GM19099 (cell line): ENCODE results near the gene SLC28A3.

Source experiments
- POLR2A ChIP-seq: IDR thresholded peaks from 3 replicates; pipeline ENCODE4 v1.6.1; 2011; ENCODE audit warnings: low read depth; ENCODE audit not compliant: insufficient read length; ENCODE audit errors: extremely low read depth

The SLC28A3 gene

GRCh38 chr9:84354035-84354434 lies 13.5 kb upstream of the SLC28A3 start:
- TF ChIP-seq POLR2A = no peak

GRCh38 chr9:84349671-84350070 lies 9.1 kb upstream of the SLC28A3 start:
- no peak for TF ChIP-seq POLR2A

- no peak for TF ChIP-seq POLR2A
Observed at GRCh38 chr9:84343111-84343521, 2.6 kb upstream of the SLC28A3 start.

GRCh38 chr9:84339962-84340361 lies 596 bp downstream of the SLC28A3 start:
- no peak for TF ChIP-seq POLR2A

- no peak for TF ChIP-seq POLR2A
Observed at GRCh38 chr9:84339503-84339902, 1.1 kb downstream of the SLC28A3 start.

GRCh38 chr9:84338792-84339191 lies 1.8 kb downstream of the SLC28A3 start:
- no peak for TF ChIP-seq POLR2A

GRCh38 chr9:84337252-84337651 lies 3.3 kb downstream of the SLC28A3 start:
- no peak for TF ChIP-seq POLR2A

- TF ChIP-seq POLR2A = no peak
Observed at GRCh38 chr9:84331119-84331809, 9.3 kb downstream of the SLC28A3 start.

- TF ChIP-seq POLR2A = no peak
Observed at GRCh38 chr9:84330246-84330645, 10.3 kb downstream of the SLC28A3 start.

- no peak for TF ChIP-seq POLR2A
Observed at GRCh38 chr9:84327184-84327583, 13.4 kb downstream of the SLC28A3 start.

GRCh38 chr9:84325347-84325973 lies 15.1 kb downstream of the SLC28A3 start:
- TF ChIP-seq POLR2A = no peak

- TF ChIP-seq POLR2A = no peak
Observed at GRCh38 chr9:84324811-84325210, 15.7 kb downstream of the SLC28A3 start.

GRCh38 chr9:84323858-84324257 lies 16.7 kb downstream of the SLC28A3 start:
- TF ChIP-seq POLR2A = no peak

- TF ChIP-seq POLR2A = no peak
Observed at GRCh38 chr9:84322828-84323227, 17.7 kb downstream of the SLC28A3 start.

- no peak for TF ChIP-seq POLR2A
Observed at GRCh38 chr9:84320231-84320630, 20.3 kb downstream of the SLC28A3 start.

GRCh38 chr9:84319632-84320031 lies 20.9 kb downstream of the SLC28A3 start:
- TF ChIP-seq POLR2A = no peak
